Measurements from ENCODE around the gene CLIC5. TPM values are rescaled to one million over a fixed set of nuclear protein-coding genes. Genes with fewer than 3 reads are reported as not detected.

Gene CLIC5
- total RNA-seq, 1 experiment from 2014 or later, result 0.20 TPM

DNA sequence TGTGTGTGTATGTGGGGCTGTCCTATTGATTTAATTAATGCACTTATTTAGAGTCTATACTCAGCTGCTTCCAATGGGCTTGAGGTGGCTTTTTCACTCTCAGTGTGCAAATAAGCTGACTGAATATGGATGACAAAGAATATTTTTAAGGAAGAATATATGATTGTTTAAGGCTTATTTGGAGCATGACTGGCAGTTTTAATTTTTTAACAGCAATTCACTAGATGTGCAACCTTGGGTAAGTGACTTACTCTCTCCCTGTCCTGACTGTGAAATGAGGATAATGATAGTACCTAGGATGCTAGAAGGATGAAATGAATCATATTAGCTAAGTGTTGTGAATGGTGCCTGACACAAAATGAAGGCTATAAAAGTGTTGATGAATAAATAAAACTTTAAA, 67.9 kb downstream of the CLIC5 start:
- H3K23ac ChIP-seq (ENCODE audit: insufficient read length, low read depth, low read length), result no peak overlapping the region
- H2BK15ac ChIP-seq (ENCODE audit: low read depth, low read length), result no peak overlapping the region
- no peak overlapping the region for H4K8ac ChIP-seq (replicated peaks; ENCODE audit: insufficient read length, low read depth, low read length)
- no peak overlapping the region for H2AK5ac ChIP-seq (ENCODE audit: insufficient read length, low read length)
- TF ChIP-seq, protein P1, sequence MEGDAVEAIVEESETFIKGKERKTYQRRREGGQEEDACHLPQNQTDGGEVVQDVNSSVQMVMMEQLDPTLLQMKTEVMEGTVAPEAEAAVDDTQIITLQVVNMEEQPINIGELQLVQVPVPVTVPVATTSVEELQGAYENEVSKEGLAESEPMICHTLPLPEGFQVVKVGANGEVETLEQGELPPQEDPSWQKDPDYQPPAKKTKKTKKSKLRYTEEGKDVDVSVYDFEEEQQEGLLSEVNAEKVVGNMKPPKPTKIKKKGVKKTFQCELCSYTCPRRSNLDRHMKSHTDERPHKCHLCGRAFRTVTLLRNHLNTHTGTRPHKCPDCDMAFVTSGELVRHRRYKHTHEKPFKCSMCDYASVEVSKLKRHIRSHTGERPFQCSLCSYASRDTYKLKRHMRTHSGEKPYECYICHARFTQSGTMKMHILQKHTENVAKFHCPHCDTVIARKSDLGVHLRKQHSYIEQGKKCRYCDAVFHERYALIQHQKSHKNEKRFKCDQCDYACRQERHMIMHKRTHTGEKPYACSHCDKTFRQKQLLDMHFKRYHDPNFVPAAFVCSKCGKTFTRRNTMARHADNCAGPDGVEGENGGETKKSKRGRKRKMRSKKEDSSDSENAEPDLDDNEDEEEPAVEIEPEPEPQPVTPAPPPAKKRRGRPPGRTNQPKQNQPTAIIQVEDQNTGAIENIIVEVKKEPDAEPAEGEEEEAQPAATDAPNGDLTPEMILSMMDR (conservative IDR thresholded peaks at IDR 0.05), result no peak
- H4K20me1 ChIP-seq (ENCODE audit: control insufficient read depth, insufficient read depth, insufficient read length), result no peaks in the 10 kb centered on the region
- no peak for DNase-seq
- no peak overlapping the region for H3T11ph ChIP-seq (ENCODE audit: low read length)
- Mint-ChIP-seq H3K4me1 (peaks cover 9 to 14% of the 10 kb centered on the region in 2 experiments), H3K27ac (no peak overlapping the region), H3K27me3 (ENCODE audit: low read depth) (peaks cover 2% of the 10 kb centered on the region), H3K9me3 (no peaks in the 10 kb centered on the region), H3K4me3 (no peak overlapping the region), H3K36me3 (ENCODE audit: insufficient read depth in 1 of 3, low read depth in 3 of 3) (no peaks in the 10 kb centered on the region)
- no peaks in the 10 kb centered on the region for H3K79me2 ChIP-seq (ENCODE audit: insufficient read depth, low read length)
- H4K91ac ChIP-seq (ENCODE audit: insufficient read length, low read depth, low read length), result no peak overlapping the region
- no peaks in the 10 kb centered on the region for H3K9me3 ChIP-seq (ENCODE audit: control insufficient read depth, low read depth, low read length)
- H3K4ac ChIP-seq (ENCODE audit: low read depth, low read length), result no peak overlapping the region
- no peak overlapping the region for H3K18ac ChIP-seq (ENCODE audit: insufficient read length, low read depth, low read length)
- peaks cover 4% of the 10 kb centered on the region; the same call in 1 of the 2 replicates for H3K4me1 ChIP-seq (ENCODE audit: insufficient read depth, low read length)
- no peak overlapping the region for H2AFZ ChIP-seq (ENCODE audit: low read length)
- no peaks in the 10 kb centered on the region for H3K79me1 ChIP-seq (ENCODE audit: insufficient read depth, low read depth, low read length, poor library complexity, severe bottlenecking)
- no peak overlapping the region for H2BK120ac ChIP-seq (ENCODE audit: low read depth, low read length, poor library complexity, severe bottlenecking)
- no peak overlapping the region for H3K14ac ChIP-seq (ENCODE audit: insufficient read depth, low read length)
- H3K56ac ChIP-seq (ENCODE audit: insufficient read length, low read depth, low read length), result no peak overlapping the region
- no peak overlapping the region for H2BK5ac ChIP-seq (ENCODE audit: insufficient read length, low read length)
- no peak overlapping the region for H3K4me2 ChIP-seq (ENCODE audit: insufficient read depth, insufficient read length, low read length)
- H2BK20ac ChIP-seq (ENCODE audit: low read depth, low read length, poor library complexity, severe bottlenecking), result no peak overlapping the region
- H3K9ac ChIP-seq (ENCODE audit: extremely low read depth, insufficient read length, low read length), result no peak overlapping the region
- H4K5ac ChIP-seq (ENCODE audit: insufficient read length, low read depth, low read length), result no peak overlapping the region
- H3K23me2 ChIP-seq (ENCODE audit: insufficient read length, low read depth, low read length, poor library complexity, severe bottlenecking), result no peaks in the 10 kb centered on the region
- no peak overlapping the region for H2BK12ac ChIP-seq (ENCODE audit: insufficient read length, low read depth, low read length)
- H3K27ac ChIP-seq (ENCODE audit: insufficient read length, low read depth, low read length), result no peak overlapping the region
- H3K27me3 ChIP-seq (ENCODE audit: insufficient read depth, low read length), result no peaks in the 10 kb centered on the region

Data from H9 (cell line).